Neural cell (in vitro differentiated cells): ENCODE data around the gene USP17L27. TPM values are rescaled to one million over a fixed set of nuclear protein-coding genes. Genes with fewer than 3 reads are reported as not detected.
"Not testable (repeated sequence)": the region's sequence is repeated elsewhere in the genome, so short reads cannot be mapped to it uniquely, and the experiment has no call there.

Experiments used
- H2AFZ ChIP-seq: fragments of 200-600, 300-800 bp; sonication (generic), shearing (Covaris generic); 2 replicates; pipeline ENCODE4 v1.6.0; 2014; ENCODE audit warnings: low read depth, mild to moderate bottlenecking, antibody characterized with exemption, low read length, moderate library complexity
- H3F3A ChIP-seq: fragments of 200-600 bp; shearing (Covaris generic); 2 replicates; pipeline ENCODE4 v1.6.1; 2016; ENCODE audit warnings: mild to moderate bottlenecking, moderate library complexity, mixed read lengths, antibody characterized with exemption, low read length; ENCODE audit not compliant: insufficient read depth, poor library complexity, severe bottlenecking
- H3K27ac ChIP-seq: fragments of 200-600, 300-800 bp; sonication (generic), shearing (Covaris generic); 2 replicates; pipeline ENCODE4 v1.5.1; 2014; ENCODE audit warnings: mild to moderate bottlenecking, low read length, moderate library complexity
- H3K27me3 ChIP-seq: fragments of 300-800, 200-600 bp; sonication (generic), shearing (Covaris generic); 2 replicates; pipeline ENCODE4 v1.6.0; 2014; ENCODE audit warnings: mild to moderate bottlenecking, low read depth, low read length, moderate library complexity; ENCODE audit not compliant: insufficient read depth
- H3K36me3 ChIP-seq: fragments of 300-800, 200-600 bp; sonication (generic), shearing (Covaris generic); 2 replicates; pipeline ENCODE4 v1.5.1; 2014; ENCODE audit warnings: mild to moderate bottlenecking, antibody characterized with exemption, low read length, moderate library complexity; ENCODE audit not compliant: insufficient read depth
- H3K4me2 ChIP-seq: fragments of 300-800, 200-600 bp; sonication (generic), shearing (Covaris generic); 2 replicates; pipeline ENCODE4 v1.6.0; 2014; ENCODE audit warnings: mild to moderate bottlenecking, low read length
- H3K4me3 ChIP-seq: fragments of 300-800, 200-600 bp; sonication (generic), shearing (Covaris generic); 2 replicates; pipeline ENCODE4 v1.5.1; 2014; ENCODE audit warnings: mild to moderate bottlenecking, low read length, moderate library complexity
- H3K79me2 ChIP-seq: fragments of 200-600 bp; shearing (Covaris generic); replicated peaks from 2 replicates; pipeline ENCODE4 v1.6.0; 2014; ENCODE audit warnings: mild to moderate bottlenecking, low read length, moderate library complexity; ENCODE audit not compliant: insufficient read depth
- H3K9ac ChIP-seq: fragments of 300-800, 200-600 bp; sonication (generic), shearing (Covaris generic); 2 replicates; pipeline ENCODE4 v1.6.1; 2016; ENCODE audit warnings: mild to moderate bottlenecking, low read length, mixed read lengths
- H3K9me2 ChIP-seq: fragments of 200-600 bp; shearing (Covaris generic); 2 replicates; pipeline ENCODE4 v1.6.1; 2016; ENCODE audit warnings: mild to moderate bottlenecking, low read length, mixed read lengths; ENCODE audit not compliant: insufficient read depth
- H3K9me3 ChIP-seq: fragments of 200-600, 300-800 bp; sonication (generic), shearing (Covaris generic); 2 replicates; pipeline ENCODE4 v1.6.1; 2016; ENCODE audit warnings: mild to moderate bottlenecking, mixed run types, low read length, moderate library complexity, mixed read lengths
- H4K20me1 ChIP-seq: fragments of 200-600 bp; shearing (Covaris generic); 2 replicates; pipeline ENCODE4 v1.6.1; 2016; ENCODE audit warnings: mild to moderate bottlenecking, mixed run types; ENCODE audit not compliant: insufficient read depth
- polyA minus RNA-seq: library from RNA; depleted of rRNA, polyadenylated mRNA; stranded (reverse); fragments of >200 nt; gene quantifications from 2 replicates; pipeline ENCODE4 v1.2.3, GENCODE V29; 2014
- polyA plus RNA-seq: library from polyadenylated mRNA; depleted of rRNA; stranded (reverse); fragments of >200 nt; gene quantifications from 2 replicates; pipeline ENCODE4 v1.2.3, GENCODE V29; 2014

The USP17L27 gene, protein sequence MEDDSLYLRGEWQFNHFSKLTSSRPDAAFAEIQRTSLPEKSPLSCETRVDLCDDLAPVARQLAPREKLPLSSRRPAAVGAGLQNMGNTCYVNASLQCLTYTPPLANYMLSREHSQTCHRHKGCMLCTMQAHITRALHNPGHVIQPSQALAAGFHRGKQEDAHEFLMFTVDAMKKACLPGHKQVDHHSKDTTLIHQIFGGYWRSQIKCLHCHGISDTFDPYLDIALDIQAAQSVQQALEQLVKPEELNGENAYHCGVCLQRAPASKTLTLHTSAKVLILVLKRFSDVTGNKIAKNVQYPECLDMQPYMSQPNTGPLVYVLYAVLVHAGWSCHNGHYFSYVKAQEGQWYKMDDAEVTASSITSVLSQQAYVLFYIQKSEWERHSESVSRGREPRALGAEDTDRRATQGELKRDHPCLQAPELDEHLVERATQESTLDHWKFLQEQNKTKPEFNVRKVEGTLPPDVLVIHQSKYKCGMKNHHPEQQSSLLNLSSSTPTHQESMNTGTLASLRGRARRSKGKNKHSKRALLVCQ
- polyA plus RNA-seq (not detected in 2 replicates), polyA minus RNA-seq (not detected in 2 replicates)

- not testable (repeated sequence) for H4K20me1 ChIP-seq, H3K27me3 ChIP-seq, H3K36me3 ChIP-seq, H3K4me2 ChIP-seq, H3K9ac ChIP-seq, H3K9me3 ChIP-seq, H3K9me2 ChIP-seq, H3K79me2 ChIP-seq, H3K27ac ChIP-seq, H3F3A ChIP-seq, H2AFZ ChIP-seq, H3K4me3 ChIP-seq
Observed at GRCh38 chr4:9343848-9344247, at the start of gene USP17L27. TSS of gene USP17L27 (plus strand) at chr4:9344148. CDS start at chr4:9344148, 0 bp downstream.

- H3K9me2 ChIP-seq, H3F3A ChIP-seq, H3K79me2 ChIP-seq, H4K20me1 ChIP-seq, H2AFZ ChIP-seq, H3K27me3 ChIP-seq, H3K9me3 ChIP-seq, H3K27ac ChIP-seq, H3K9ac ChIP-seq, H3K4me2 ChIP-seq, H3K36me3 ChIP-seq, H3K4me3 ChIP-seq: not testable (repeated sequence)
Observed at GRCh38 chr4:9324191-9324590, 19.8 kb upstream of the USP17L27 start.

DNA sequence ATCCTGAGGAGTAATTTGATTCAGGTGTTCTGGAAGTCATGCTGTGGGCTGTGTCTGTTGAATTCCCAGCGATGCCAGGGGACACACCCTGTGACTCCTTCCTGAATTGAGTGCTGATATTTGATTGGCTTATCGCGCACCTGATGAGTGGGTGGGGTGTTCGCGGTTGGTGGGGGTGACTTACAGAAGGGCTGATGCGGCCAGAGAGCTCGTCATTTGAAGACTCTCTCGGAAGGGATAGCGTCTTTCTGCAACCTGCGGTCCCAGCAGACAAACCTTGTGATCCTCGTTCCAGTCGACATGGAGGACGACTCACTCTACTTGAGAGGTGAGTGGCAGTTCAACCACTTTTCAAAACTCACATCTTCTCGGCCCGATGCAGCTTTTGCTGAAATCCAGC lies 19.1 kb upstream of the USP17L27 start, which contains the start of gene USP17L24:
Gene USP17L24 (plus strand): TSS at position 301 of the 400 bp plus-strand sequence. CDS start 0 bp downstream, at position 301.
- H3K4me2 ChIP-seq, H2AFZ ChIP-seq, H3K36me3 ChIP-seq, H3K4me3 ChIP-seq, H4K20me1 ChIP-seq, H3K9me3 ChIP-seq, H3K27me3 ChIP-seq, H3F3A ChIP-seq, H3K79me2 ChIP-seq, H3K9me2 ChIP-seq, H3K27ac ChIP-seq, H3K9ac ChIP-seq: not testable (repeated sequence)

DNA sequence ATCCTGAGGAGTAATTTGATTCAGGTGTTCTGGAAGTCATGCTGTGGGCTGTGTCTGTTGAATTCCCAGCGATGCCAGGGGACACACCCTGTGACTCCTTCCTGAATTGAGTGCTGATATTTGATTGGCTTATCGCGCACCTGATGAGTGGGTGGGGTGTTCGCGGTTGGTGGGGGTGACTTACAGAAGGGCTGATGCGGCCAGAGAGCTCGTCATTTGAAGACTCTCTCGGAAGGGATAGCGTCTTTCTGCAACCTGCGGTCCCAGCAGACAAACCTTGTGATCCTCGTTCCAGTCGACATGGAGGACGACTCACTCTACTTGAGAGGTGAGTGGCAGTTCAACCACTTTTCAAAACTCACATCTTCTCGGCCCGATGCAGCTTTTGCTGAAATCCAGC lies 14.3 kb upstream of the USP17L27 start, which contains the start of gene USP17L25:
Gene USP17L25 (plus strand): TSS at position 301 of the 400 bp plus-strand sequence. CDS start 0 bp downstream, at position 301.
- H3K27me3 ChIP-seq, H3K9me3 ChIP-seq, H3K4me3 ChIP-seq, H3K4me2 ChIP-seq, H3K9me2 ChIP-seq, H3K27ac ChIP-seq, H4K20me1 ChIP-seq, H3K36me3 ChIP-seq, H3F3A ChIP-seq, H3K79me2 ChIP-seq, H3K9ac ChIP-seq, H2AFZ ChIP-seq: not testable (repeated sequence)

GRCh38 chr4:9334358-9334757 lies 9.6 kb upstream of the USP17L27 start, which contains the start of gene USP17L26:
TSS of gene USP17L26 (plus strand) at chr4:9334658. CDS start at chr4:9334658, 0 bp downstream.
- H4K20me1 ChIP-seq, H3K4me2 ChIP-seq, H3K27ac ChIP-seq, H3K36me3 ChIP-seq, H3K9ac ChIP-seq, H3K4me3 ChIP-seq, H3F3A ChIP-seq, H3K9me3 ChIP-seq, H2AFZ ChIP-seq, H3K9me2 ChIP-seq, H3K79me2 ChIP-seq, H3K27me3 ChIP-seq: not testable (repeated sequence)

DNA sequence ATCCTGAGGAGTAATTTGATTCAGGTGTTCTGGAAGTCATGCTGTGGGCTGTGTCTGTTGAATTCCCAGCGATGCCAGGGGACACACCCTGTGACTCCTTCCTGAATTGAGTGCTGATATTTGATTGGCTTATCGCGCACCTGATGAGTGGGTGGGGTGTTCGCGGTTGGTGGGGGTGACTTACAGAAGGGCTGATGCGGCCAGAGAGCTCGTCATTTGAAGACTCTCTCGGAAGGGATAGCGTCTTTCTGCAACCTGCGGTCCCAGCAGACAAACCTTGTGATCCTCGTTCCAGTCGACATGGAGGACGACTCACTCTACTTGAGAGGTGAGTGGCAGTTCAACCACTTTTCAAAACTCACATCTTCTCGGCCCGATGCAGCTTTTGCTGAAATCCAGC lies 4.8 kb upstream of the USP17L27 start, which contains the start of gene USP17L5:
Gene USP17L5 (plus strand): TSS at position 301 of the 400 bp plus-strand sequence. CDS start 0 bp downstream, at position 301.
- H2AFZ ChIP-seq, H3F3A ChIP-seq, H3K9ac ChIP-seq, H3K36me3 ChIP-seq, H3K27ac ChIP-seq, H3K79me2 ChIP-seq, H3K9me3 ChIP-seq, H3K4me2 ChIP-seq, H4K20me1 ChIP-seq, H3K9me2 ChIP-seq, H3K27me3 ChIP-seq, H3K4me3 ChIP-seq: not testable (repeated sequence)

- not testable (repeated sequence) for H4K20me1 ChIP-seq, H3K36me3 ChIP-seq, H3F3A ChIP-seq, H3K4me3 ChIP-seq, H2AFZ ChIP-seq, H3K9me2 ChIP-seq, H3K4me2 ChIP-seq, H3K9ac ChIP-seq, H3K27me3 ChIP-seq, H3K9me3 ChIP-seq, H3K27ac ChIP-seq, H3K79me2 ChIP-seq
Observed at GRCh38 chr4:9348593-9348992, 4.6 kb downstream of the USP17L27 start, which contains the start of gene USP17L28. TSS of gene USP17L28 (plus strand) at chr4:9348893. CDS start at chr4:9348893, 0 bp downstream.
